GM19025 (cell line): ENCODE results near the gene SORCS1.
A peak's percentile ranks its signal among the peaks of the same experiment; 100 is the strongest.

Experiments
- ATAC-seq: cut with Tn5 transposase; IDR thresholded peaks from one replicate; pipeline ENCODE4 v1.9.1; 2021; ENCODE audit warnings: mild to moderate bottlenecking, low read depth, moderate library complexity; ENCODE audit not compliant: unreplicated experiment

SORCS1 gene

GRCh38 chr10:106705681-106706100 is 458.8 kb downstream of the SORCS1 start:
- no peak for ATAC-seq

- ATAC-seq: no peak
Measured at GRCh38 chr10:106696239-106696638, 468.3 kb downstream of the SORCS1 start.

GRCh38 chr10:106694696-106695095 is 469.8 kb downstream of the SORCS1 start:
- no peak for ATAC-seq

GRCh38 chr10:106682175-106682574 is 482.3 kb downstream of the SORCS1 start:
- no peak for ATAC-seq

GRCh38 chr10:106680061-106680460 is 484.4 kb downstream of the SORCS1 start:
- no peak for ATAC-seq

GRCh38 chr10:106679314-106679713 is 485.2 kb downstream of the SORCS1 start:
- ATAC-seq: no peak

GRCh38 chr10:106672517-106673175 is 491.9 kb downstream of the SORCS1 start:
- ATAC-seq: no peak

- ATAC-seq: no peak
Measured at GRCh38 chr10:106661767-106662140, 502.8 kb downstream of the SORCS1 start.

- no peak for ATAC-seq
Measured at GRCh38 chr10:106661133-106661766, 503.3 kb downstream of the SORCS1 start.

GRCh38 chr10:106660550-106660949 is 504.0 kb downstream of the SORCS1 start:
- ATAC-seq: no peak

- ATAC-seq: no peak
Measured at GRCh38 chr10:106655636-106656035, 508.9 kb downstream of the SORCS1 start.

GRCh38 chr10:106655165-106655564 is 509.3 kb downstream of the SORCS1 start:
- no peak for ATAC-seq

GRCh38 chr10:106652279-106652678 is 512.2 kb downstream of the SORCS1 start:
- ATAC-seq: peak; percentile 56

GRCh38 chr10:106648534-106649481 is 515.7 kb downstream of the SORCS1 start:
- no peak for ATAC-seq

- ATAC-seq: no peak
Measured at GRCh38 chr10:106643473-106643872, 521.0 kb downstream of the SORCS1 start.

- no peak for ATAC-seq
Measured at GRCh38 chr10:106637873-106638272, 526.6 kb downstream of the SORCS1 start.

- no peak for ATAC-seq
Measured at GRCh38 chr10:106636766-106637491, 527.6 kb downstream of the SORCS1 start.

- ATAC-seq: no peak
Measured at GRCh38 chr10:106635947-106636346, 528.6 kb downstream of the SORCS1 start.

- no peak for ATAC-seq
Measured at GRCh38 chr10:106631016-106631702, 533.3 kb downstream of the SORCS1 start.

GRCh38 chr10:106626371-106626770 is 538.1 kb downstream of the SORCS1 start:
- ATAC-seq: no peak
